Neuron (in vitro differentiated cells): ENCODE data around the gene PLRG1.

Source experiments
- H2AFZ ChIP-seq: one replicate; pipeline ENCODE4 v1.6.1; 2013; ENCODE audit warnings: low read depth, mild to moderate bottlenecking, inconsistent platforms, low read length, moderate library complexity
- H3K27me3 ChIP-seq: one replicate; pipeline ENCODE4 v1.6.1; 2013; ENCODE audit warnings: low read length; ENCODE audit not compliant: insufficient read depth
- H3K36me3 ChIP-seq: one replicate; pipeline ENCODE4 v1.6.1; 2013; ENCODE audit warnings: low read length; ENCODE audit not compliant: insufficient read depth
- H3K4me1 ChIP-seq: one replicate; pipeline ENCODE4 v1.6.1; 2013; ENCODE audit warnings: low read length; ENCODE audit not compliant: insufficient read depth
- H3K4me3 ChIP-seq: 2 replicates; pipeline ENCODE4 v1.5.1; 2013; ENCODE audit warnings: mild to moderate bottlenecking, low read length, moderate library complexity
- H3K9me3 ChIP-seq: one replicate; pipeline ENCODE4 v1.6.1; 2013; ENCODE audit warnings: low read length

The PLRG1 gene

GRCh38 chr4:154528869-154529268 lies 21.3 kb downstream of the PLRG1 start:
- H3K27me3 ChIP-seq = no peaks in the 10 kb centered on the region

DNA sequence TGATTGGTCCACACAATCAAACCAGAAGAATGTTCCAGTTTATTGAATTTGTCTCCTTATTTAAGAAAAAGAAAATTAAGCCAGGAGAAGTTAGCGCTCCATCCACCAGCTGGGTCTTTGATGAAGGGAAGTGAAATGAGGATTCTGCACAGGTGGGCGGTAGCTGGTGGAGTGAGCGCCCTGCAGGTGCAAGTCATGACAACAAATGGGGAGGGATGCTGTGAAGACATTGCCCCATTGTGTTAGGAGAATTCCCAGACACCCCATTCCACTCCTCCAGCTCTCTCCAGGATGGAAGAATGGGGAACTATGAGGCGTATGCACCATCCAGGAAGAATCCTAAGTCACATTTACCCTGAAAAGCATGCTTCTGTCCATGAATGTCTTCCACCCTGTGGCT lies 22.9 kb downstream of the PLRG1 start:
- Histone ChIP-seq H2AFZ (no peak overlapping the region), H3K27me3 (no peaks in the 10 kb centered on the region), H3K4me1 (no peaks in the 10 kb centered on the region), H3K4me3 (no peak overlapping the region), H3K9me3 (peaks cover 2% of the 10 kb centered on the region), H3K36me3 (no peaks in the 10 kb centered on the region)

More at GRCh38 chr4:154528869-154529268, 21.3 kb downstream of the PLRG1 start:
- H2AFZ ChIP-seq = no peak overlapping the region
- H3K4me1 ChIP-seq = no peaks in the 10 kb centered on the region
- peaks cover 2% of the 10 kb centered on the region for H3K9me3 ChIP-seq
- H3K4me3 ChIP-seq = no peak overlapping the region
- H3K36me3 ChIP-seq = no peaks in the 10 kb centered on the region

DNA sequence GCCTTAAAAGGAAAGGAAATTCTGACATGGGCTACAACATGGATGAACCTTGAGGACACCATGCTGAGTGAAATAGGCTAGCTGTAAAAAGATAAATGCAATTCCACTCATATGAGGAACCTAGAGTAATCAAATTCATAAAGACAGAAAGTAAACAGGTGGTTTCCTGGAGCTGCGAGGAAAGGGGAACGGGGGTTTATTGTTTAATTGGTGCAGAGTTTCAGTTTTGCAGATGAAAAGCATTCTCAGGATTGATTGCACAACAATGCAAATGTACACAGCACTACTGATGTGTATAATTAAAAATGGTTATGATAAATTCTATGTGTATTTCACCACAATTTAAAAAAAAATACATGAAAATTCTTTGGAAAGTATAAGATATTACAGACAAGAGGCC lies 24.0 kb downstream of the PLRG1 start:
- Histone ChIP-seq H3K4me3 (no peak overlapping the region), H3K9me3 (peaks cover 2% of the 10 kb centered on the region), H3K4me1 (peaks cover 11% of the 10 kb centered on the region), H3K36me3 (no peaks in the 10 kb centered on the region), H2AFZ (no peak overlapping the region), H3K27me3 (no peaks in the 10 kb centered on the region)

DNA sequence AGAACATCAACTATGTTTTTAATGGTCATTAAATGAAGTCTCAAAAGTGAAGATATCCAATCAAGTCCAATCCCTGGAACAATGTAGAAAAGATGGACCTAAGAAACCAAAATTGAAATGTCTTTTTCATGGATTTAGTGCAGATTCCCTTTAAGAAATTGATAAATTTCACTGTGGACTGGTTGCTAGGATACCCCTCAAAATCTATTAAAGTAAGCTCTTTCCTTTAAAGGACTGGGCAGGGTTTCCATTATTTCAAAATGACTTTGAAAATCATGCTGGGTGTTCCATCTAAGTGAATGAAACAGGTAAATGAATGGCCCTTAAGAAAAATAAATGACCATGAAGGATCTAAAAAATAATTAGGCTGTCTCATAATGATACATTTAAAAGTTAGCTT lies 28.6 kb downstream of the PLRG1 start:
- H3K36me3 ChIP-seq = no peaks in the 10 kb centered on the region
- H3K4me3 ChIP-seq = no peak overlapping the region
- peaks cover 38% of the 10 kb centered on the region for H3K4me1 ChIP-seq
- no peaks in the 10 kb centered on the region for H3K27me3 ChIP-seq
- H3K9me3 ChIP-seq = peaks cover 2% of the 10 kb centered on the region
- peak overlapping the region; percentile 33 for H2AFZ ChIP-seq

GRCh38 chr4:154519214-154519613 lies 31.0 kb downstream of the PLRG1 start:
- Histone ChIP-seq H3K27me3 (no peaks in the 10 kb centered on the region), H3K4me1 (peaks cover 52% of the 10 kb centered on the region)

GRCh38 chr4:154517591-154517990 lies 32.6 kb downstream of the PLRG1 start:
- Histone ChIP-seq H3K27me3 (no peaks in the 10 kb centered on the region), H3K36me3 (no peaks in the 10 kb centered on the region), H3K4me3 (no peak overlapping the region), H2AFZ (no peak overlapping the region), H3K9me3 (no peaks in the 10 kb centered on the region), H3K4me1 (peaks cover 56% of the 10 kb centered on the region)

More at GRCh38 chr4:154519214-154519613, 31.0 kb downstream of the PLRG1 start:
- no peak overlapping the region for H2AFZ ChIP-seq
- no peaks in the 10 kb centered on the region for H3K36me3 ChIP-seq
- H3K9me3 ChIP-seq = peaks cover 2% of the 10 kb centered on the region
- H3K4me3 ChIP-seq = no peak overlapping the region

DNA sequence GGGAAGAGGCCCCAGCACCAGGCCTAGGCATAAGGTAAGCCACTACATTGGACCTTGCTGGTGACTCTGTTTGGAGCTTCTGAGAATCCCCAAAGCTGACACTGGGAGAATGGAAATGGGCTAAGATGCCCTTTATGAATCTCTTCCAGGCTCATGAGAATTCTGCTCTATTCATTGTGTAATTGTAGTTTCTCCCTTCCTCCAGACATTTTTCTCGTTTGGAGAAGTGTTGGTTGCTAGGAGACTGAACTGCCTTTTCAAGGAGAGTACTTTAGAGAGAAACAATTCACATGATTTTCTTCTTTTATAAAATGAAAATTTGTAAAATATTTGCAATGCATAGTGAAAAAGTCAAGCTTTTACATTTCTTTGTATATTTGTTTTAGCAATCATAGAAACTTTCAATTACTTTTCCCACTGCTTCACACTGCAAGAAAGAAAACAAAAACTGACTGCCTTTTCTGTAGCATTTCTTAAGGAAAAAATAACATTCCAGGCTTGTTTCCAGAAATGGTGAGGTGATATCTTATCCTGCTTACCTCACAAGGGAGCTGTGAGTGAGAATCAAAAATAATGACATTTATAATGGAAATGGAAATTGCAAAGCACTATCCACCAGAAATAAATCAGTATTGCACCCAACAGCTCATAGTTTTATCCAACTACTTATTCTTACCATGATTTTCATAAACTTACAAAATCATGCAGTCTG lies 33.7 kb downstream of the PLRG1 start:
- Histone ChIP-seq H3K4me3 (no peak overlapping the region), H3K9me3 (no peaks in the 10 kb centered on the region), H3K4me1 (peaks cover 58% of the 10 kb centered on the region), H3K36me3 (no peaks in the 10 kb centered on the region), H2AFZ (peak overlapping the region; percentile 31), H3K27me3 (no peaks in the 10 kb centered on the region)

DNA sequence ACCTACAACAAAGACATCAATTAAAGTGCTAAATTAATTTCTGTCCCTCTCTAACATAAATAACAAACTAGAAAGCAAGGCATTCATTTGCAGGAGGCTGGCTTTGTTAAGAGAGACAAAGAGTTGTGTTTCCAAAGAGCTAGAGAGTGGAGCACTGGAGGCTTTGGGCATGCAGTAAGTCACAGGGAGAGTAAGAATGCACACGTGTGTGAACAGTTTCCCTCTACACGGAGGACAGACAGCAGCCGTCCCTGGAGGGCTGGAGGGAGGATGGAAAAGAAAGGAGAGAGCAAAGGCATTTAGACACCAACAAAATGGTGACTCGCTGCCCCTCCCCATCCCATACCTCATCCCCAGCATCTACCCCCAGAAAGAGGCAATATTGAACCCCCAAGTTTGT lies 38.2 kb downstream of the PLRG1 start:
- Histone ChIP-seq H3K9me3 (no peaks in the 10 kb centered on the region), H3K4me1 (peaks cover 32% of the 10 kb centered on the region), H3K27me3 (no peaks in the 10 kb centered on the region), H3K36me3 (no peaks in the 10 kb centered on the region), H3K4me3 (no peak overlapping the region), H2AFZ (peak overlapping the region; percentile 86)

GRCh38 chr4:154511548-154511947 lies 38.7 kb downstream of the PLRG1 start:
- H2AFZ ChIP-seq = peak overlapping the region; percentile 86
- no peaks in the 10 kb centered on the region for H3K27me3 ChIP-seq
- no peak overlapping the region for H3K4me3 ChIP-seq
- H3K4me1 ChIP-seq = peaks cover 28% of the 10 kb centered on the region
- H3K36me3 ChIP-seq = no peaks in the 10 kb centered on the region
- no peaks in the 10 kb centered on the region for H3K9me3 ChIP-seq

- H3K4me3 ChIP-seq = no peak overlapping the region
- no peaks in the 10 kb centered on the region for H3K36me3 ChIP-seq
- no peak overlapping the region for H2AFZ ChIP-seq
- H3K27me3 ChIP-seq = no peaks in the 10 kb centered on the region
- H3K9me3 ChIP-seq = no peaks in the 10 kb centered on the region
- peaks cover 6% of the 10 kb centered on the region for H3K4me1 ChIP-seq
These were observed 43.0 kb downstream of the PLRG1 start for GRCh38 chr4:154507156-154507555.

DNA sequence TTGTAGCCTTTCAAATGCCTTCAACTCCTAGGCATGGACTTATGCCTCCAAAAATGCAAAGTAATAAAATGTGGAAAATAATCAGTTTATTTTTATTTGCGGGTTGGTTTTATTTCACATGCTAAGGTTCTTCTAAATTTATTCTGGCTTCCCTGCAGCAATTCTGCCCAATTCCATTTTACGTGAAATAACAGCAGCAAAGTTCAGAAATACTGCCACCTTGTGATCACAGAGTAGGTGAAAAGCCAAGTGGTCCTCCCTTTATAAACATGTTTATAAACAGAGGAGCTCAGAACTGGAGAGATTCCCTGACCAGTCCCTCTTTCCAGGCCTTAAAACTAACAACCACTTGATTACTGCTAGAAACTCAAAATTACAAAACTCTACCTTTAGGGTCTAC lies 43.9 kb downstream of the PLRG1 start:
- Histone ChIP-seq H2AFZ (peak overlapping the region; percentile 9), H3K36me3 (no peaks in the 10 kb centered on the region), H3K9me3 (no peaks in the 10 kb centered on the region), H3K4me1 (no peaks in the 10 kb centered on the region), H3K27me3 (no peaks in the 10 kb centered on the region), H3K4me3 (no peak overlapping the region)

DNA sequence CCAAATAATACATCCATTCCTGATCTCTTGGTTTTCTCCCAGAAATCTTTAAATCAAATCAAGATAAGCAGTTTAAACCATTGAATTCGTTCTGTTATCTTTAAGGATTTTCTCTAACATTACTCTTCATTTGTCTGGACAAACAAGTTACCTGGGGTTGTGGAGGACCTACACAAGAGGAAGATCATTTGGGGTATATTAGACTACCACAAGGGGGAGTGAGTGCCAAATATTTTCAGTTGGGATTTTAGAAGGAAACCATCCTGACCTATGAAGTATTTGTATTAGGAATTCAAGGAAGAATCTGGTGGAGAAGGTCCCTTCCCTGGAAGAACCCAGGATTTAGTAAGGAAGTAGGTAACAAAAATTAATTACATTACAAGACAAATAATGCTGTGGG lies 46.6 kb downstream of the PLRG1 start:
- no peaks in the 10 kb centered on the region for H3K4me1 ChIP-seq
- no peaks in the 10 kb centered on the region for H3K9me3 ChIP-seq
- no peak overlapping the region for H3K4me3 ChIP-seq

GRCh38 chr4:154502111-154502510 lies 48.1 kb downstream of the PLRG1 start:
- Histone ChIP-seq H3K36me3 (no peaks in the 10 kb centered on the region), H3K4me3 (no peak overlapping the region), H2AFZ (no peak overlapping the region), H3K27me3 (peaks cover 13% of the 10 kb centered on the region), H3K4me1 (no peaks in the 10 kb centered on the region), H3K9me3 (no peaks in the 10 kb centered on the region)

More for the DNA sequence above, 46.6 kb downstream of the PLRG1 start:
- Histone ChIP-seq H3K27me3 (peaks cover 9% of the 10 kb centered on the region), H2AFZ (no peak overlapping the region), H3K36me3 (no peaks in the 10 kb centered on the region)

GRCh38 chr4:154497889-154498288 lies 52.3 kb downstream of the PLRG1 start:
- Histone ChIP-seq H3K4me3 (no peak overlapping the region), H2AFZ (no peak overlapping the region), H3K4me1 (no peaks in the 10 kb centered on the region), H3K36me3 (no peaks in the 10 kb centered on the region), H3K9me3 (no peaks in the 10 kb centered on the region), H3K27me3 (peaks cover 34% of the 10 kb centered on the region)
